Activated gamma-delta T cell (primary cell): ENCODE results near the gene MTMR8.

ENCODE experiments used
- DNase-seq: peaks from one replicate; lab custom pipeline; 2025; lab: John Stamatoyannopoulos, UW

MTMR8 gene

DNA sequence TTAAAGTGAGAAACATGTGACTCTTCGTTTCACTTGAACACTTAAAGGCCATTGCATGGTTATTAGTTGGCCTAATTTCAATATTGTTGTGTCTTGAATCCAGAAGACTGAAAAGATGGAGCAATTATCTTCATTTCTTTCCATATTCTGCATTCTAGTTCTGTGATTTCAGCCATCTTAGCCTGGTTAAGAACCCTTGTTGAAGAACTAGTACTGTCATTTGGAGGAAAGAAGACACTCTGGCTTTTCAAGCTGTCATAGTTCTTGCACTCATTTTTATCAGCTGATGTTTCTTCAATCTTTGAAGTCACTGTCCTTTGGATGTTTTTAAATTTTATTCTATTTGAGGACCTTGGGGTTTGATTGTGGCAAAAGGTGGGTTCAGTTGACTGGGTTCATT lies 81.6 kb downstream of the MTMR8 start:
- no peak for DNase-seq

DNA sequence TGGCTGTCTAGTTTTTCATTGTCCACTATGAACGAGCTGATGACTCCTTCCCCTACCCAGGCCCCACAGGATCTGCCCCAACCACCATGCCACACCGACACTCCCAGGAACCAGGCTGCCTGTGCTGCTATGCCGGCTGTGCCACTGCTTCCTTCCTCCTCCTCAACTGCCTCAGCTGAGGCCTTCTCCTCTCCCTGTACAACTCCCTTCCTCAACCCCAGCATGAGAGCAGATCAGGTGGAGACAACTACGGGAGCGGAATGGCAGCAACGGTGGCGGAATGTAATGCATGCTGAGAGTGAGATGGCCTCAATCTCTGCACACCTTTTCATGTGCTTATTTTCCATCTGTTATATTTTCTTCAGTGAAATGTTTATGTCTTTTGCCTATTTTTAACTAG lies 88.5 kb downstream of the MTMR8 start:
- DNase-seq = no peak

DNA sequence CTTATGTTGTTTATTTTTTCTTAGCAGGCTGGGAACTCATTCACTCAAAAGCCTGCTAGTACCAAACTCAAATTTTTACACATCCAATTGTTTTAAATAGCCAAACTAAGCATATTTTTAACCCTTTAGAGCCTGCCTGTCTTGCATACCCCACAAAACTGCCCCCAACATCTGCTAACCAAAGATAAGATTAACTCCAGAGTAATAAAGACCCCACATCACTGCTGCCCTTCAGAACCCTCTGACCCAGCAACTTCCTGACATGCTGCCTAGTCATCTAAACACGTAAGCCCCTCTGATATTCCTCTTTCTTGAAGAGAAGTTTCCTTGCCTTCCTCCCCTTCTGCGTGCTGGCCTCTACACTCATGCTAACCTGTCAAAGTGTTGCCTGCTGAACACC lies 104.1 kb downstream of the MTMR8 start:
- no peak for DNase-seq

DNA sequence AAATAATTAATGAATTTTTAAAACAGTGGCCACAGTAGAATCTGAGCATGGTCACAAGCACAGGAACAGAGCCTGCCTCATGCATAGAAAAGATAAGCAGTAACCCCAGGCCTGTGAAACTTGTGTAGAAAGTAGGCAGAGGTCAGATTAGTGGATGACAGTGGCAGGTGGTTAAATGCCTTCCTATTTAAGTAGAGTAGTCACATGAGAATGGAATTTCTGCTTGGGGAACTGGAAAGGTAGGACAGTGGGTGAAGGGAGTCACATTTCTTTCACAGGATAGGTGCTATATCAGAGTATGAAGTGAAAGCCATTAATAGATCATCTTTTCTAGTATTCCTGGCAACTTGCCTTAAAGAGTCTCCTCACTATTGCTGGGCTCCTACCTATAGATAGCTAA lies 130.0 kb downstream of the MTMR8 start:
- no peak for DNase-seq

DNA sequence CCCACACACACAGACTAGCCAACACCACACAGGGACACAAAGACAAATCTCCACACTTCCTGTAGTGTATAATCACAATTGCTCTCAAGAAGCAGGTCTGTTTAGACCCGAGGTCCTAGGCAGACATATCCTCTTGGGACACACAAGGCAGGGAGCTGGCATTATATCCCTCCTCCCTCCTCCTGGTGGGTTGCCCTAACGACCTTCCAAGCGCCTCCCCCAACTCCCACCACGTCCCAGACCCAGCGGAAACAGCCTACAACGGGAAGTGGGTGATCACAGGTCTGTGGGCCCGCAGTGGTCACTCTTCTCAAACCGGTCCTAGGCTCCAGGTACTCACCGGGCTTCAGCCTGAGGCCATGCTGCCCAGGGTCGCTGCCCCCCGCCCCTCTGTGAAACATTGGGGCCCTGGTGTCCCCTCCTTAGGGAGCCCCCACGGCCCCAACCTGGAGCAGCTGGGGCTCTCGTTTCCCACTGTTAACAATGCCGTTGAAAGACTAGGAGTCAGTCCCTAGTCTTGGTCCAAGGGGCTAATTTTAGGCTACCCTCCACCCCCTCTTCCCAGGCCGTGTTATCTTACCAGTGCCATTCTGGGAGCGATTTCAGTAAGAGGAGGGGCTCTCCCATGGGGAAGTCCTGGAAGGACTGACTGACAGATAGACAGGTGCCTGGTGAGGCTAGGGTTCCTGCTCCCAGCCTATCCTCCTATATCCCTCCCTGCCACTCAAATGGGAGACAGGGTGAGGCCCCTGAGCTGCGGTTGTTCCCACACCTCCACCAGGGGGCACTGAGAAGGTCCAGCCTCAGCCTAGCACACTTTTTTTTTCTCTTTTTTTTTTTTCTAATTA lies 164.9 kb downstream of the MTMR8 start, which contains the start of gene ASB12:
ASB12 (minus strand) TSS at position 485 of the 848 bp plus-strand sequence. CDS start 4,957 bp downstream, outside the sequence.
- DNase-seq = no peak

DNA sequence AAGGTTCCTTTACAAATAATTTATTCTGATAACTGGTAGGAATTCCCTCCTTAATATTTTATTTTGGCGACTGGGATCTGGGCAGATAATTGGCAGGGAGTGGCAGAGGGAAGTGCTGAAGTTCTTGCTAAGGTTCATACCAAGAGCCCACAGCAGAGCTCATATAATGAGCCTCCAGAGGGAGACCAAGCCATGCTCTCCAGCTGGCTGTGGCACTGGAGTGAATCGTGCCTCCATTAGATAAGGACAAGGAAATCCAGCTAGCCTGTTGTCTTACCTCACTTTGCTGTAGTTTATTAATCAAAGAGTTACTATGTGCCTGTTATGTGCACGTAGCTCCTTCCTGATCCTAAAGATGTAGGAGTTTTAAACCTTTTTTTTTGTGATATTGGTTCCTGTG lies 166.1 kb downstream of the MTMR8 start:
- no peak for DNase-seq
